RWPE1 (cell line): ENCODE data around the gene SUGP1.

ENCODE experiments used
- CTCF ChIA-PET: fragments of 350-600 bp; sonication (Branson Sonifier 250); formaldehyde crosslinking; extraction: SDS; loops from one replicate; lab custom pipeline; 2021; lab: Yijun Ruan, JAX
- POLR2A ChIA-PET: fragments of 400-600 bp; formaldehyde crosslinking; extraction: SDS; loops from one replicate; lab custom pipeline; 2020; ENCODE audit warnings: antibody characterized with exemption; ENCODE audit not compliant: low non-redundant PET; lab: Yijun Ruan, JAX
- DNase-seq: peaks from one replicate; pipeline ENCODE4 v3.0.0; 2012; ENCODE audit warnings: low spot score
- H3K27ac ChIP-seq: fragments of 450-650 bp; 2 replicates; pipeline ENCODE4 v1.5.1; 2017
- CTCF ChIP-seq: fragments of 450-650 bp; conservative IDR thresholded peaks from 2 replicates; pipeline ENCODE4 v1.5.1; 2017; ENCODE audit warnings: low read depth, mild to moderate bottlenecking

Gene SUGP1

DNA sequence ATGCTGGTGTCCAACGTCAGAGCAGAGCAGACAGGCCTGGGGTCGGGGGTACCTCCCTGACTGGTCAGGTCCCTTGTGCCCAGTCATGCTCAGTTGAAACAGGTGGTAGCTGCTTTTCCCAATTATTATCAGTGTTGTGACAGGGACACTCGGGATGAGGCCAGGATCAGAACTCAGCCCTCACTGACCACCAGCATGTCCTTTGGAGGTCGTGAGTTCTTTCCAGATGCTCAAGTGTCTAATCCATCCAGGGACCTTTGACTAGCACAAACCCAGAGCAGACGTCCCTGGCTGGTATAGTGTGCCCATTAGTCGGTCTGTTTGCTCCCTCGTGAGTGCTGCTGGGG, 22.7 kb upstream of the SUGP1 start:
- no peak for DNase-seq
- TF ChIP-seq CTCF: peak; percentile 73
- CTCF ChIA-PET: interaction anchor here (0.6 to 1.6 kb wide), 6 partner anchors 11 to 169 kb away, joined by 3 to 5 read pairs (median 3); no protein-coding TSS in a partner anchor
- POLR2A ChIA-PET: interaction anchor here (0.5 kb wide), 1 partner anchor 10 kb away, joined by 4 read pairs; no protein-coding TSS in a partner anchor
- H3K27ac ChIP-seq: peak overlapping the region; percentile 16

DNA sequence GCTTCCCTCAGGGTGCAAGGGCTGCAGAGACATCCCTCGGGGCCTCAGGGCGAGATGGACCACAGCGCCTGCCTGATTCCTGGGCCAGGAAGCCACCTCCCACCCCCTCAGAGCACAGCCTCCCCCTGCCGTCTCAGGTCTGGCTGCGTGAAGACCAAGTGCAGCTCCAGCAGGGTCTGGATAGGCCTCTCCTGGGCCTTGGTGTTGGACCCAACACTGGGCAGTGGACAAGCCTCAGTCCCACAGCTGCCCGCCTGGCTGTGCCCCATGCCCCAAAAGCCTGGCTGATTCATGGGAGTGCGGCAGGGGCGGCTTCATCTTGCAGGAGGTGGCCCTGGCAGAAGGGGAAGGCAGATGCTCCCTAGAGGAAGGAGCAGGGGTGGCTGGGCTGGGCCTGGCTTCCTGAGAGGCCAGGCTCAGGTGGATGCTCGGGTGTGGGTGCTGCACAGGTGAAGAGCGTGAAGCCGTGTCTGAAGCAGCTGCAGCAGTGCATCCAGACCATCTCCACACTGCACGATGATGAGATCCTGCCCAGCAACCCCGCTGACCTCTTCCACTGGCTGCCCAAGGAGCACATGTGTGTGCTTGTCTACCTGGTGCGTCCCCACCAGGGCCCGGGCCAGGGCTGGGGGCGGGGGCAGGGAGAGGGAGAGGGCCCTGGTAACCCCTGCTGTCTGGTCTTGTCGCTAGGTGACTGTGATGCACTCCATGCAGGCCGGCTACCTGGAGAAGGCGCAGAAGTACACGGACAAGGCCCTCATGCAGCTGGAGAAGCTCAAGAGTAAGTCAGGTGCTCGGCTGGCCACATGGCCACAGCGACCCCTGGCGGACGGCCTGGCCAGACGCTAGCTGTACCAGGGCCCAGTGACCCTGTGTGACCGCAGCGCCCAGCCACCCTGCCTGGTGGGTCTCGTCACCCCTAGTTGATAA, 22.0 kb upstream of the SUGP1 start:
- ChIA-PET POLR2A (interaction anchor here (0.5 kb wide), 1 partner anchor 10 kb away, joined by 4 read pairs; no protein-coding TSS in a partner anchor), CTCF (interaction anchor here (0.6 to 1.6 kb wide), 4 partner anchors 9 to 1168 kb away, joined by 3 to 5 read pairs (median 3); no protein-coding TSS in a partner anchor)
- peak; percentile 58 for DNase-seq
- peak overlapping the region; percentile 16 for H3K27ac ChIP-seq
- peak; percentile 95 for TF ChIP-seq CTCF

- ChIA-PET CTCF (interaction anchor here (0.6 kb wide), 1 partner anchor 11 kb away, joined by 3 read pairs; no protein-coding TSS in a partner anchor), POLR2A (no interaction called here)
- no peak for TF ChIP-seq CTCF
- H3K27ac ChIP-seq: peak overlapping the region; percentile 10
- DNase-seq: no peak
These were observed 20.7 kb upstream of the SUGP1 start for GRCh38 chr19:19341026-19341425.

DNA sequence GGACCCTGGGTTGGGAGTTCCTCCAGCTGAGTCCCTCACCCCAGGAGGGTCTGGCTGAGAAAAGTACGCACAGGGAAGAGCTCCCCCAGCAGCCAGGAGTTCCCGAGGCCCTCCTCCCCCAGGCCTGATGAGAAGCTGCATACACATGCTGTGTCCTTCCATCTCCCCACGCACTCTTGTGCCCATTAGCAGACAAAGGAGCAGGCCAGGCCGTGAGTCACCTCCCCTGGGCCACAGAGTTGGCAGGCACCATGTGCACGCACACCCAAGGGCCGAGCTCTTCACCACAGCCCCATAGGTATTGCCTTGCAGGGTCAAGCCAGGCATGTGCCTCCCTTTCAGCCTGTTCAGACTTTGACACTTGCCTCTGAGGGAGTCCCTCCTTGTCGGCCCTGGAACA, 17.8 kb upstream of the SUGP1 start:
- no peak for TF ChIP-seq CTCF
- ChIA-PET CTCF (interaction anchor here (0.5 to 1.4 kb wide), 3 partner anchors 17 to 381 kb away, joined by 3 to 5 read pairs (median 3); no protein-coding TSS in a partner anchor), POLR2A (no interaction called here)
- DNase-seq: no peak
- peak overlapping the region; percentile 37 for H3K27ac ChIP-seq

GRCh38 chr19:19337120-19337519, 16.8 kb upstream of the SUGP1 start:
- peak overlapping the region; percentile 37 for H3K27ac ChIP-seq
- ChIA-PET POLR2A (no interaction called here), CTCF (interaction anchor here (1.4 kb wide), 1 partner anchor 16 kb away, joined by 5 read pairs; no protein-coding TSS in a partner anchor)
- DNase-seq: no peak
- no peak for TF ChIP-seq CTCF

GRCh38 chr19:19336597-19336996, 16.3 kb upstream of the SUGP1 start:
- H3K27ac ChIP-seq: peak overlapping the region; percentile 58
- TF ChIP-seq CTCF: no peak
- POLR2A ChIA-PET: no interaction called here
- CTCF ChIA-PET: no interaction called here
- no peak for DNase-seq
